HEK293 (cell line): ENCODE results near the gene BTBD3.

Experiments used
- CTCF ChIA-PET: fragments of 350-600 bp; formaldehyde crosslinking; extraction: SDS; loops from one replicate; lab custom pipeline; 2021; ENCODE audit warnings: antibody characterized with exemption; lab: Yijun Ruan, JAX
- POLR2A ChIA-PET: fragments of 300-600 bp; formaldehyde crosslinking; extraction: SDS; loops from one replicate; lab custom pipeline; 2020; ENCODE audit warnings: antibody characterized with exemption, inconsistent platforms; lab: Yijun Ruan, JAX
- H3K27ac ChIP-seq: fragments of 200-500 bp; sonication (Bioruptor generic); 2 replicates; pipeline ENCODE4 v1.5.1; 2014; ENCODE audit warnings: low read depth, low read length, control low read depth, inconsistent platforms; ENCODE audit errors: extremely low read depth
- H3K36me3 ChIP-seq, 2 experiments: fragments of 200-500 bp in 1 of 2; sonication (Bioruptor generic) in 1 of 2; 1 replicate in 1 of 2; 2 replicates in 1 of 2; pipeline ENCODE4 v1.5.1; 2014 to 2017; ENCODE audit warnings: inconsistent platforms in 2 of 2, low read length in 2 of 2; ENCODE audit not compliant: control insufficient read depth in 2 of 2, insufficient read depth in 1 of 2
- H3K4me1 ChIP-seq: fragments of 200-500 bp; sonication (Bioruptor generic); 2 replicates; pipeline ENCODE4 v1.5.1; 2014; ENCODE audit warnings: mild to moderate bottlenecking, low read length, inconsistent platforms; ENCODE audit not compliant: control insufficient read depth, insufficient read depth
- H3K4me3 ChIP-seq: 2 replicates; pipeline ENCODE4 v1.5.1; 2011; ENCODE audit warnings: low read depth, mild to moderate bottlenecking, control low read depth, low read length, moderate library complexity
- H3K9me3 ChIP-seq: fragments of 200-500 bp; sonication (Bioruptor generic); 2 replicates; pipeline ENCODE4 v1.5.1; 2014; ENCODE audit warnings: low read depth, low read length, inconsistent platforms; ENCODE audit not compliant: control insufficient read depth, insufficient read depth
- BCL6B ChIP-seq: fragments of 450-650 bp; formaldehyde crosslinking; IDR thresholded peaks from 2 replicates; pipeline ENCODE4 v1.5.1; 2017; ENCODE audit warnings: missing biosample characterization, missing genetic modification characterization
- PBX3 ChIP-seq: sonication (generic); formaldehyde crosslinking; IDR thresholded peaks from 2 replicates; pipeline ENCODE4 v1.8.1; 2022; ENCODE audit warnings: mild to moderate bottlenecking, moderate library complexity, missing genetic modification reagents
- REST ChIP-seq: fragments of 450-650 bp; formaldehyde crosslinking; IDR thresholded peaks from 2 replicates; pipeline ENCODE4 v1.5.1; 2016; ENCODE audit warnings: missing biosample characterization, missing genetic modification characterization
- SALL2 ChIP-seq: fragments of 450-650 bp; formaldehyde crosslinking; IDR thresholded peaks from 2 replicates; pipeline ENCODE4 v1.5.0; 2017; ENCODE audit warnings: missing biosample characterization, mild to moderate bottlenecking, missing genetic modification characterization, borderline replicate concordance
- ZBTB11 ChIP-seq: fragments of 450-650 bp; formaldehyde crosslinking; conservative IDR thresholded peaks from 2 replicates; pipeline ENCODE4 v1.5.1; 2016; ENCODE audit warnings: low read depth, missing biosample characterization, missing genetic modification characterization
- ZBTB44 ChIP-seq: fragments of 450-650 bp; IDR thresholded peaks from 2 replicates; pipeline ENCODE4 v1.5.1; 2018; ENCODE audit warnings: missing biosample characterization, mild to moderate bottlenecking, missing genetic modification characterization
- ZFP41 ChIP-seq: fragments of 450-650 bp; formaldehyde crosslinking; IDR thresholded peaks from 2 replicates; pipeline ENCODE4 v1.5.1; 2016; ENCODE audit warnings: missing biosample characterization, missing genetic modification characterization, borderline replicate concordance
- ZNF114 ChIP-seq: fragments of 450-650 bp; formaldehyde crosslinking; IDR thresholded peaks from 2 replicates; pipeline ENCODE4 v1.5.0; 2017; ENCODE audit warnings: missing biosample characterization, missing genetic modification characterization
- ZNF184 ChIP-seq: fragments of 450-650 bp; IDR thresholded peaks from 2 replicates; pipeline ENCODE4 v1.5.1; 2018; ENCODE audit warnings: missing biosample characterization, mild to moderate bottlenecking, missing genetic modification characterization
- ZNF239 ChIP-seq: fragments of 450-650 bp; formaldehyde crosslinking; IDR thresholded peaks from 2 replicates; pipeline ENCODE4 v1.5.1; 2016; ENCODE audit warnings: missing biosample characterization, missing genetic modification characterization
- ZNF311 ChIP-seq: fragments of 450-650 bp; formaldehyde crosslinking; IDR thresholded peaks from 2 replicates; pipeline ENCODE4 v1.5.1; 2017; ENCODE audit warnings: missing biosample characterization, missing genetic modification characterization, borderline replicate concordance
- ZNF449 ChIP-seq: fragments of 450-650 bp; formaldehyde crosslinking; IDR thresholded peaks from 2 replicates; pipeline ENCODE4 v1.5.1; 2017; ENCODE audit warnings: missing biosample characterization, mild to moderate bottlenecking, missing genetic modification characterization, moderate library complexity
- ZNF521 ChIP-seq: fragments of 450-650 bp; formaldehyde crosslinking; IDR thresholded peaks from 2 replicates; pipeline ENCODE4 v1.5.1; 2017; ENCODE audit warnings: missing biosample characterization, mild to moderate bottlenecking, missing genetic modification characterization
- ZNF530 ChIP-seq: fragments of 450-650 bp; formaldehyde crosslinking; IDR thresholded peaks from 2 replicates; pipeline ENCODE4 v1.5.1; 2016; ENCODE audit warnings: low read depth, missing biosample characterization, missing genetic modification characterization
- ZNF621 ChIP-seq: fragments of 450-650 bp; formaldehyde crosslinking; IDR thresholded peaks from 2 replicates; pipeline ENCODE4 v1.5.1; 2017; ENCODE audit warnings: missing biosample characterization, missing genetic modification characterization
- ZNF623 ChIP-seq: fragments of 450-650 bp; formaldehyde crosslinking; IDR thresholded peaks from 2 replicates; pipeline ENCODE4 v1.5.1; 2016; ENCODE audit warnings: missing biosample characterization, missing genetic modification characterization
- ZNF791 ChIP-seq: fragments of 450-650 bp; formaldehyde crosslinking; IDR thresholded peaks from 2 replicates; pipeline ENCODE4 v1.5.1; 2016; ENCODE audit warnings: missing biosample characterization, missing genetic modification characterization
- ZSCAN4 ChIP-seq: fragments of 450-650 bp; formaldehyde crosslinking; IDR thresholded peaks from 2 replicates; pipeline ENCODE4 v1.5.1; 2017; ENCODE audit warnings: missing biosample characterization, missing genetic modification characterization

Gene BTBD3

GRCh38 chr20:11905460-11906179 lies 12.1 kb upstream of the BTBD3 start:
- no peaks in the 10 kb centered on the region for H3K9me3 ChIP-seq
- POLR2A ChIA-PET: no interaction called here
- no peak overlapping the region for H3K4me3 ChIP-seq
- TF ChIP-seq ZNF530 (no peak), ZNF791 (no peak), ZSCAN4 (tag by site-specific recombination) (no peak), ZBTB44 (tag by site-specific recombination) (no peak), ZNF239 (tag by site-specific recombination) (no peak), BCL6B (tag by site-specific recombination) (no peak), PBX3 (CRISPR knock-in tag) (no peak), ZNF449 (no peak), REST (tag by site-specific recombination) (no peak), ZBTB11 (tag by site-specific recombination) (no peak), ZNF311 (no peak), ZNF114 (no peak), ZFP41 (no peak), SALL2 (tag by site-specific recombination) (no peak), ZNF184 (tag by site-specific recombination) (no peak), ZNF621 (tag by site-specific recombination) (no peak), ZNF521 (tag by site-specific recombination) (no peak), ZNF623 (tag by site-specific recombination) (no peak)
- H3K4me1 ChIP-seq: peaks cover 19% of the 10 kb centered on the region
- H3K27ac ChIP-seq: no peak overlapping the region
- CTCF ChIA-PET: no interaction called here
- H3K36me3 ChIP-seq: no peaks in the 10 kb centered on the region; a peak in 1 of 3 replicates
